Keratinocyte (primary cell): Measurements from ENCODE around the gene ZSCAN16. TPM values are rescaled to one million over a fixed set of nuclear protein-coding genes. Genes with fewer than 3 reads are reported as not detected.

Experiments used
- DNase-seq: peaks from one replicate; pipeline ENCODE4 v3.0.0-alpha.2; 2011; ENCODE audit warnings: low read depth, missing footprints, low spot score
- FAIRE-seq: peaks from 2 replicates; lab custom pipeline; 2011; peaks lifted over from hg19 to GRCh38; lab: Jason Lieb, UNC
- H2AFZ ChIP-seq: 2 replicates; pipeline ENCODE4 v1.6.0; 2012; ENCODE audit warnings: low read length, control low read depth, inconsistent platforms; ENCODE audit not compliant: control insufficient read depth
- H3K27ac ChIP-seq: 2 replicates; pipeline ENCODE4 v1.5.1; 2011; ENCODE audit warnings: low read length; ENCODE audit not compliant: control insufficient read depth, insufficient read depth
- H3K27me3 ChIP-seq: 3 replicates; pipeline ENCODE4 v1.6.0; 2011; ENCODE audit warnings: low read length; ENCODE audit not compliant: control insufficient read depth, insufficient read depth; ENCODE audit errors: extremely low read depth
- H3K36me3 ChIP-seq, 2 experiments: 2 replicates in 1 of 2; 3 replicates in 1 of 2; pipeline ENCODE4 v1.5.1; 2011; ENCODE audit warnings: low read length in 2 of 2, mild to moderate bottlenecking in 1 of 2; ENCODE audit not compliant: control insufficient read depth in 2 of 2, insufficient read depth in 2 of 2; ENCODE audit errors: extremely low read depth in 1 of 2
- H3K4me1 ChIP-seq: 3 replicates; pipeline ENCODE4 v1.5.1; 2011; ENCODE audit warnings: low read length; ENCODE audit not compliant: control insufficient read depth, insufficient read depth; ENCODE audit errors: extremely low read depth
- H3K4me2 ChIP-seq: 3 replicates; pipeline ENCODE4 v1.6.0; 2011; ENCODE audit warnings: low read depth, low read length; ENCODE audit not compliant: control insufficient read depth, insufficient read depth; ENCODE audit errors: extremely low read depth
- H3K4me3 ChIP-seq, 3 experiments: fragments of 200-600 bp in 1 of 3; sonication (generic) in 1 of 3; 2 replicates in 2 of 3; 3 replicates in 1 of 3; pipeline ENCODE4 v1.5.1; 2011 to 2016; ENCODE audit warnings: low read length in 3 of 3, mild to moderate bottlenecking in 3 of 3, control low read depth in 2 of 3, inconsistent platforms in 1 of 3, low read depth in 1 of 3, mixed read lengths in 1 of 3, mixed run types in 1 of 3, moderate library complexity in 1 of 3; ENCODE audit not compliant: control insufficient read depth in 2 of 3, insufficient read depth in 2 of 3; ENCODE audit errors: extremely low read depth in 1 of 3
- H3K79me2 ChIP-seq: 2 replicates; pipeline ENCODE4 v1.6.0; 2012; ENCODE audit warnings: low read length; ENCODE audit not compliant: control insufficient read depth, insufficient read depth
- H3K9ac ChIP-seq: 3 replicates; pipeline ENCODE4 v1.6.0; 2011; ENCODE audit warnings: low read length; ENCODE audit not compliant: control insufficient read depth, insufficient read depth; ENCODE audit errors: extremely low read depth
- H3K9me1 ChIP-seq: 3 replicates; pipeline ENCODE4 v1.6.0; 2011; ENCODE audit warnings: low read length; ENCODE audit not compliant: control insufficient read depth, insufficient read depth; ENCODE audit errors: extremely low read depth
- H3K9me3 ChIP-seq: 2 replicates; pipeline ENCODE4 v1.5.1; 2012; ENCODE audit warnings: low read depth, low read length; ENCODE audit not compliant: control insufficient read depth
- H4K20me1 ChIP-seq: 3 replicates; pipeline ENCODE4 v1.6.0; 2011; ENCODE audit warnings: low read length; ENCODE audit not compliant: control insufficient read depth, insufficient read depth; ENCODE audit errors: extremely low read depth
- EZH2 ChIP-seq: IDR thresholded peaks from one replicate; pipeline ENCODE4 v1.6.1; 2012; ENCODE audit warnings: inconsistent platforms, mild to moderate bottlenecking, low read length, moderate library complexity
- dilution Hi-C: fragments of 300-500 bp; cut with MboI; formaldehyde crosslinking; loops from one replicate; pipeline ENCODE4 v1.7.0; 2020; ENCODE audit warnings: low sequenced_read_pairs; ENCODE audit not compliant: extremely low pct_ligation_motif_present
- polyA plus RNA-seq, 5 experiments: library from polyadenylated mRNA; depleted of rRNA in 3 of 5; stranded (reverse) in 3 of 5; stranded (forward) in 1 of 5; unstranded in 1 of 5; fragments of >200 nt; gene quantifications; 1 replicate in 1 of 5; 2 replicates in 3 of 5; 3 replicates in 1 of 5; pipeline versions ENCODE4 v1.2.1 to v1.2.3, GENCODE V29; 2011 to 2012; ENCODE audit warnings: missing spikeins in 2 of 5, low read depth in 1 of 5, low replicate concordance in 1 of 5
- TF ChIP-seq, protein P1 (sequence below), 3 experiments: IDR thresholded peaks in 1 of 3; conservative IDR thresholded peaks in 1 of 3; optimal IDR thresholded peaks in 1 of 3; 2 replicates in 2 of 3; 3 replicates in 1 of 3; pipeline versions ENCODE3 to v1.5.1; 2011; ENCODE audit warnings: low read length in 3 of 3, mild to moderate bottlenecking in 3 of 3, moderate library complexity in 2 of 3, control low read depth in 1 of 3, inconsistent platforms in 1 of 3; ENCODE audit not compliant: insufficient read depth in 2 of 3; ENCODE audit errors: extremely low read depth in 1 of 3

ZSCAN16 gene
- polyA plus RNA-seq, 1 donor (not counting 4 experiments of a cell fraction or from before 2014, with no cell fraction given): 1.5 TPM

DNA sequence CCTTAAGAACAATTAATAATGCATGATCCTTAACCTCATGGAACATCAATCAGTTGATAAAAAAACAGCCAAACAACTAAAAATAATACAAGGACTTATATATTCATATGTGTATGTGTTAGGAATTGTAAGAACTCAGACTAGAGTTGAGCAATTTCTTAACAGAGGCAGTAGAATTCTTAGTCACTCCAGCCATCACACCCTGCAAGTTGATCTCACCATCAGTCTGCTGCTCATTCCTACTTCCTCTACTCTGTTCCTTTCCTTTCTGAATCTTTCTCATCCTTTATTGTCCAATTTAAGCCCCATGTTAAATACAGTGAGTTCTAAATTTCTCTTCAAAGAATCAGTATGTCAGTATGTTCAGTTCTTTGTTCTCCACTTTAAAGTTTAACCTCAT is 41.5 kb upstream of the ZSCAN16 start:
- no peak overlapping the region for H3K9ac ChIP-seq
- peaks cover 7 to 13% of the 10 kb centered on the region in 2 experiments for H3K36me3 ChIP-seq
- no peak overlapping the region for H3K4me2 ChIP-seq
- dilution Hi-C loops: no loop called here
- H3K4me3 ChIP-seq: no peak overlapping the region
- H3K9me1 ChIP-seq: no peaks in the 10 kb centered on the region
- H3K27ac ChIP-seq: no peak overlapping the region
- TF ChIP-seq, protein P1, sequence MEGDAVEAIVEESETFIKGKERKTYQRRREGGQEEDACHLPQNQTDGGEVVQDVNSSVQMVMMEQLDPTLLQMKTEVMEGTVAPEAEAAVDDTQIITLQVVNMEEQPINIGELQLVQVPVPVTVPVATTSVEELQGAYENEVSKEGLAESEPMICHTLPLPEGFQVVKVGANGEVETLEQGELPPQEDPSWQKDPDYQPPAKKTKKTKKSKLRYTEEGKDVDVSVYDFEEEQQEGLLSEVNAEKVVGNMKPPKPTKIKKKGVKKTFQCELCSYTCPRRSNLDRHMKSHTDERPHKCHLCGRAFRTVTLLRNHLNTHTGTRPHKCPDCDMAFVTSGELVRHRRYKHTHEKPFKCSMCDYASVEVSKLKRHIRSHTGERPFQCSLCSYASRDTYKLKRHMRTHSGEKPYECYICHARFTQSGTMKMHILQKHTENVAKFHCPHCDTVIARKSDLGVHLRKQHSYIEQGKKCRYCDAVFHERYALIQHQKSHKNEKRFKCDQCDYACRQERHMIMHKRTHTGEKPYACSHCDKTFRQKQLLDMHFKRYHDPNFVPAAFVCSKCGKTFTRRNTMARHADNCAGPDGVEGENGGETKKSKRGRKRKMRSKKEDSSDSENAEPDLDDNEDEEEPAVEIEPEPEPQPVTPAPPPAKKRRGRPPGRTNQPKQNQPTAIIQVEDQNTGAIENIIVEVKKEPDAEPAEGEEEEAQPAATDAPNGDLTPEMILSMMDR (optimal IDR thresholded peaks at IDR 0.05 in 1 of 3, IDR thresholded peaks at IDR 0.05 in 1 of 3, conservative IDR thresholded peaks at IDR 0.05 in 1 of 3; ENCODE audit: extremely low read depth in 1 of 3, insufficient read depth in 2 of 3, low read length in 3 of 3): no peak
- TF ChIP-seq EZH2: no peak
- no peaks in the 10 kb centered on the region for H3K27me3 ChIP-seq
- peaks cover 8% of the 10 kb centered on the region for H3K4me1 ChIP-seq
- no peaks in the 10 kb centered on the region for H4K20me1 ChIP-seq
- H2AFZ ChIP-seq: no peak overlapping the region
- DNase-seq: no peak
- FAIRE-seq: no peak
- H3K9me3 ChIP-seq: no peaks in the 10 kb centered on the region
- H3K79me2 ChIP-seq: peaks cover 17% of the 10 kb centered on the region

DNA sequence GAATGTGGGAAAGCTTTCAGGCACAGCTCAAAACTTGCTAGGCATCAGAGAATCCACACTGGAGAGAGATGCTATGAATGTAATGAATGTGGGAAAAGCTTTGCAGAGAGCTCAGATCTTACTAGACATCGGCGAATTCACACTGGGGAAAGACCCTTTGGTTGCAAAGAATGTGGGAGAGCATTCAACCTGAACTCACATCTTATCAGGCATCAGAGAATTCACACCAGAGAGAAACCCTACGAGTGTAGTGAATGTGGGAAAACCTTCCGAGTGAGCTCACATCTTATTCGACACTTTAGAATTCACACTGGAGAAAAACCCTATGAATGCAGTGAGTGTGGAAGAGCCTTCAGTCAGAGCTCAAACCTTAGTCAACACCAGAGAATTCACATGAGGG is 35.4 kb upstream of the ZSCAN16 start:
- Histone ChIP-seq H2AFZ (no peak overlapping the region), H4K20me1 (no peaks in the 10 kb centered on the region), H3K9ac (no peak overlapping the region), H3K36me3 (peaks cover 22 to 41% of the 10 kb centered on the region in 2 experiments), H3K9me3 (peaks cover 4% of the 10 kb centered on the region), H3K9me1 (no peaks in the 10 kb centered on the region), H3K4me3 (no peak overlapping the region), H3K79me2 (no peaks in the 10 kb centered on the region), H3K4me2 (no peak overlapping the region), H3K4me1 (no peaks in the 10 kb centered on the region), H3K27me3 (no peaks in the 10 kb centered on the region), H3K27ac (no peak overlapping the region)
- FAIRE-seq (no peak), DNase-seq (no peak)
- TF ChIP-seq, protein P1 (optimal IDR thresholded peaks at IDR 0.05 in 1 of 3, IDR thresholded peaks at IDR 0.05 in 1 of 3, conservative IDR thresholded peaks at IDR 0.05 in 1 of 3; ENCODE audit: extremely low read depth in 1 of 3, insufficient read depth in 2 of 3, low read length in 3 of 3): no peak
- dilution Hi-C loops: no loop called here
